Stomach smooth muscle (tissue), 2 donors: ENCODE results near the gene BATF3.
"Not testable (repeated sequence)": the region's sequence is repeated elsewhere in the genome, so short reads cannot be mapped to it uniquely, and the experiment has no call there.

Experiments used
- H3K27ac ChIP-seq: one replicate; pipeline ENCODE4 v1.7.0; 2013; ENCODE audit warnings: mild to moderate bottlenecking, low read length, inconsistent platforms
- H3K27me3 ChIP-seq, 2 donors: one replicate each; pipeline ENCODE4 v1.7.0; 2013; ENCODE audit warnings: low read length in 2 of 2; ENCODE audit not compliant: insufficient read depth in 2 of 2, control insufficient read depth in 1 of 2
- H3K36me3 ChIP-seq, 2 donors: one replicate each; pipeline ENCODE4 v1.7.0; 2013; ENCODE audit warnings: low read length in 2 of 2; ENCODE audit not compliant: control insufficient read depth in 2 of 2, insufficient read depth in 2 of 2
- H3K4me1 ChIP-seq: one replicate; pipeline ENCODE4 v1.7.0; 2013; ENCODE audit warnings: low read length; ENCODE audit not compliant: control insufficient read depth, insufficient read depth
- H3K4me3 ChIP-seq, 2 donors: one replicate each; pipeline ENCODE4 v1.7.0; 2013; ENCODE audit warnings: low read length in 2 of 2
- H3K9ac ChIP-seq, 2 donors: one replicate each; pipeline ENCODE4 v1.7.0; 2013; ENCODE audit warnings: low read length in 2 of 2, mild to moderate bottlenecking in 1 of 2
- H3K9me3 ChIP-seq, 2 donors: one replicate each; pipeline ENCODE4 v1.7.0; 2013; ENCODE audit warnings: low read length in 2 of 2; ENCODE audit not compliant: control insufficient read depth in 2 of 2
- donor health status: healthy.
- donor health status: Pancreatic carcinoma.

BATF3 gene

GRCh38 chr1:212644866-212645545 lies 54.6 kb downstream of the BATF3 start:
- Histone ChIP-seq H3K9ac (no peak overlapping the region), H3K27ac (no peak overlapping the region), H3K9me3 (peaks cover 4% of the 10 kb centered on the region in 2 donors), H3K36me3 (no peaks in the 10 kb centered on the region), H3K4me1 (no peaks in the 10 kb centered on the region), H3K27me3 (no peaks in the 10 kb centered on the region), H3K4me3 (no peak overlapping the region)

- H3K36me3 ChIP-seq, result no peaks in the 10 kb centered on the region
- peaks cover 6% of the 10 kb centered on the region for H3K4me1 ChIP-seq
- H3K9me3 ChIP-seq, result peaks cover 4% of the 10 kb centered on the region in 2 donors
- no peak overlapping the region for H3K9ac ChIP-seq
- no peak overlapping the region for H3K27ac ChIP-seq
- no peaks in the 10 kb centered on the region for H3K27me3 ChIP-seq
- H3K4me3 ChIP-seq, result no peak overlapping the region
These were observed 55.8 kb downstream of the BATF3 start for GRCh38 chr1:212643877-212644276.

DNA sequence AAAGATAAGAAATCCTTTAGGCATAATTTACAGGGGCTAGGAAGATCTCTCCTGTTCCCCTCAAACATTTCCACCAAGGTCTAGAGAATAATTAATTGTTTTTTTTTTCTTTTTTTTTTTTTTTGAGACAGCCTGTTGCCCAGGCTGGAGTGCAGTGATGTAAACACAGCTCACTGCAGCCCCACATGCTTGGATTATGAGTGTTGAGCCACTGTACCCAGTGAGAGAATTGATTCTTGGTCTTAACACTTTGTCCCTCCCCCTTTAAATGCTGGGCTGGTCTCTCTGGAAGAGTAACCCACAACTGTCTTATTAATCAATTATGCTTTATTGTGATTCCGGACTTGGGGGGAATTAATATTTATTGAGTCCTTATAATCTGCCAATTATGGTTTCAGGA lies 57.7 kb downstream of the BATF3 start:
- Histone ChIP-seq H3K4me1 (peaks cover 20% of the 10 kb centered on the region), H3K9ac (no peak overlapping the region), H3K4me3 (no peak overlapping the region), H3K27me3 (no peaks in the 10 kb centered on the region), H3K27ac (no peak overlapping the region), H3K9me3 (peaks cover 4% of the 10 kb centered on the region in 2 donors), H3K36me3 (no peaks in the 10 kb centered on the region)

- Histone ChIP-seq H3K27me3 (no peaks in the 10 kb centered on the region), H3K27ac (no peak overlapping the region)
These were observed 59.3 kb downstream of the BATF3 start for GRCh38 chr1:212640223-212640878.

GRCh38 chr1:212639524-212639923 lies 60.1 kb downstream of the BATF3 start:
- H3K36me3 ChIP-seq, H3K9ac ChIP-seq, H3K9me3 ChIP-seq, H3K4me3 ChIP-seq, H3K27me3 ChIP-seq: not testable (repeated sequence)
- Histone ChIP-seq H3K4me1 (peaks cover 31% of the 10 kb centered on the region), H3K27ac (peak overlapping the region; percentile 53)

More at GRCh38 chr1:212640223-212640878, 59.3 kb downstream of the BATF3 start:
- Histone ChIP-seq H3K36me3 (no peaks in the 10 kb centered on the region), H3K4me3 (no peak overlapping the region), H3K4me1 (peaks cover 31% of the 10 kb centered on the region), H3K9me3 (peaks cover 4% of the 10 kb centered on the region in 2 donors), H3K9ac (no peak overlapping the region)

- H3K4me1 ChIP-seq, result peaks cover 31% of the 10 kb centered on the region
These were observed 61.0 kb downstream of the BATF3 start for GRCh38 chr1:212638492-212639151.

DNA sequence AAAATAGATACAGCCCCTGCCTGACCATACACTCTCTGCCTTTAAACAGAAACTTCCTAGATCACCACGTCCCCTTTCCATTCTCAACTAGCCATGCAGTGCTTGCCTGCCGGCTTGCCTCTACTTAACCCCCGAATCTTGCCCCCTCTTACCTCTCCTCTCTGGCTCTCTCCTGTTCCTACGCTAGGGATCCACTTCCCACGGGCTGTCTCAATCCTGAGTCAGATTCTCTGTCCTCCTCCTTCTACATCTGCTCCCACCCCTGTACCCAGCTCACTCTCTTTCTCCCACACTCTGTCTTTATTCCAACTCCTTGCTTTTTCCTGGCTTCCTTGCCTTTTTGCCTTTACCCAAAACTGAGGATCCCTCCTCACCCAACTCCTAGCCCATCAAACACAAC lies 61.7 kb downstream of the BATF3 start:
- H3K4me3 ChIP-seq, result peak overlapping the region in 1 of 2 donors; percentile 22
- peaks cover 31% of the 10 kb centered on the region for H3K4me1 ChIP-seq
- no peaks in the 10 kb centered on the region for H3K27me3 ChIP-seq
- H3K9ac ChIP-seq, result peak overlapping the region in 1 of 2 donors; percentile 8
- H3K27ac ChIP-seq, result peak overlapping the region; percentile 62
- no peaks in the 10 kb centered on the region for H3K36me3 ChIP-seq
- H3K9me3 ChIP-seq, result peaks cover 4 to 8% of the 10 kb centered on the region in 2 donors

More at GRCh38 chr1:212638492-212639151, 61.0 kb downstream of the BATF3 start:
- Histone ChIP-seq H3K27ac (peak overlapping the region; percentile 62), H3K9me3 (peaks cover 4 to 8% of the 10 kb centered on the region in 2 donors), H3K27me3 (no peaks in the 10 kb centered on the region), H3K4me3 (peak overlapping the region in 1 of 2 donors; percentile 22), H3K36me3 (no peaks in the 10 kb centered on the region), H3K9ac (peak overlapping the region in 1 of 2 donors; percentile 8)
